Body of pancreas (tissue), 4 donors: ENCODE data around the gene MYBBP1A.

ENCODE experiments used
- POLR2A ChIP-seq, 3 donors: fragments of 450-650 bp; IDR thresholded peaks; one replicate each; pipeline ENCODE4 v1.6.1; 2016; ENCODE audit warnings: antibody characterized with exemption in 3 of 3, mild to moderate bottlenecking in 2 of 3
- TF ChIP-seq, protein P1 (sequence below), 7 experiments: fragments of 450-650 bp in 4 of 7; fragments of 200-600 bp in 3 of 7; sonication (generic) in 3 of 7; IDR thresholded peaks; one replicate each; pipeline ENCODE4 v1.5.1; 2016 to 2019; ENCODE audit warnings: antibody characterized with exemption in 7 of 7

DNA sequence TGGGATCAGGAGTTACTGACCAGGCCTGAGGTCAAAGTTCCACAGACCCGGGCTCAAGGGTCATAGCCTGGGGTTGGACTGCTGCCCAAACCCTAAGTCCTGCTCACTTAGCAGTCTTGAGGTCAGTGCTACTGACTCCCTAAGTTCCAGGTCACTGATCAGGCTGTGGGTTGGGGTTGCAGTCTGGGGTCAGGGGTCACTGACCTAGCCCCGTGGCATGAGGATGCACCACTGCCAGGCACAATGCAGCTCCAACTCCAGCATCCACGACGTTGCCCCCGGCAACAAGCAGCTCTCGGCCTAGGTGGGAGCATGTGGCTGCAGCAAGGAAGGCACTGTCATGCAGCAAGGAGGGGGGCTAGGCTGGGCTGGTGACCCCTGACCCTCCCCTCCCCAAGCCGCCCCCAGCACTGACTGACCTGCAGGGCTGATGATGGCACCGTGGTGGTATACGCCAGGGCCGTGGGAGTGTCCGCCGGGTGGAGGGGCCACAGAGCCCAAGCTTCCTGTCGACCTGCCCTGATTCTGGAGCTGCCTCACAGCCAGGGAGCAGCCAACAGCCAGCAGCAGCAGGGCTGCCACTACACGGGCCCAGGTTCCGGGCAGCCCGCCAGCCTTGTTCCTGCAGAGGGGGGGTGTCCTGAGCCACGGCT is 4.1 kb upstream of the MYBBP1A start:
- TF ChIP-seq, protein P1, sequence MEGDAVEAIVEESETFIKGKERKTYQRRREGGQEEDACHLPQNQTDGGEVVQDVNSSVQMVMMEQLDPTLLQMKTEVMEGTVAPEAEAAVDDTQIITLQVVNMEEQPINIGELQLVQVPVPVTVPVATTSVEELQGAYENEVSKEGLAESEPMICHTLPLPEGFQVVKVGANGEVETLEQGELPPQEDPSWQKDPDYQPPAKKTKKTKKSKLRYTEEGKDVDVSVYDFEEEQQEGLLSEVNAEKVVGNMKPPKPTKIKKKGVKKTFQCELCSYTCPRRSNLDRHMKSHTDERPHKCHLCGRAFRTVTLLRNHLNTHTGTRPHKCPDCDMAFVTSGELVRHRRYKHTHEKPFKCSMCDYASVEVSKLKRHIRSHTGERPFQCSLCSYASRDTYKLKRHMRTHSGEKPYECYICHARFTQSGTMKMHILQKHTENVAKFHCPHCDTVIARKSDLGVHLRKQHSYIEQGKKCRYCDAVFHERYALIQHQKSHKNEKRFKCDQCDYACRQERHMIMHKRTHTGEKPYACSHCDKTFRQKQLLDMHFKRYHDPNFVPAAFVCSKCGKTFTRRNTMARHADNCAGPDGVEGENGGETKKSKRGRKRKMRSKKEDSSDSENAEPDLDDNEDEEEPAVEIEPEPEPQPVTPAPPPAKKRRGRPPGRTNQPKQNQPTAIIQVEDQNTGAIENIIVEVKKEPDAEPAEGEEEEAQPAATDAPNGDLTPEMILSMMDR (IDR thresholded peaks at IDR 0.05), result no peak
- no peak for TF ChIP-seq POLR2A (IDR thresholded peaks at IDR 0.05)
